ENCODE results near the gene CLCN7.
"Not testable (repeated sequence)": the region's sequence is repeated elsewhere in the genome, so short reads cannot be mapped to it uniquely, and the experiment has no call there.

Gene CLCN7

DNA sequence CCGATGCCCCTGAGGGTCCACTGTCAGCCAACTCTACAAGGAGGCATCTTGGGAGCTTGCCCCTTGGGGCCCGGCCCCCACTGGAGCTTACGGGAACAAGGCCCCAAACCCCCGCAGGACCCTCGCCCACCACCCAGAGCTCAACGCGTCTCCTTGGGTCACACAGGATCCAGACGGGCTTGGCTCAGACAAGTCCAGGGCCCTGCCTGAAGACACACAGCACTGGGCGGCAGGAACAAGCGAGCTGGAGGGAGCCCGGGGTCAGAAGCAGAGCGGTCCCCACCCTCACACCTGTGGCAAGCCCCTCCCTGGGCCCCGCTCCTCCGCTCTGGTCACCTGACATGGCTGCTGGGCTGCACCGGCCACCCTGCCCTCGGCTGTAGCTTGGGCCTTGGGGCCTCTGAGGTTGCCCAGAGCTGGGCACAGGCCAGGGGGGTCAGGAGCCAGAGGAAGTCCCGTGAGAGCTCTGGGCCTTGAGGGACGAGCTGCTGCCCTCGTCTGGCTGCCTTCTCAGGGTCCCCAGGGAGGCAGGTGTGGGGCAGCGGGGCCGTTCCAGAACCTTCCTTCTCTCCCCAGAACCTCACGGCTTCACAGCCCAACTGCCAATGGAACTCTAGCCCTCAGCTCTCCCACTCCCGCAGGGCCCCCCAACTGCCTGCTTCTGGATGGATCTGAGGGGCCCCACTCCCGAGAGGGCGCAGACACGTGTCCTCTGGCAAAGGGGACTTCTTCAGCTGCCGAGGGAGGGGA, 30.7 kb downstream of the CLCN7 start, which contains the start of gene CCDC154:
CCDC154 (minus strand) TSS at position 577 of the 750 bp plus-strand sequence; CDS start at position 343, 234 bp downstream.
- no peak for DNase-seq

DNA sequence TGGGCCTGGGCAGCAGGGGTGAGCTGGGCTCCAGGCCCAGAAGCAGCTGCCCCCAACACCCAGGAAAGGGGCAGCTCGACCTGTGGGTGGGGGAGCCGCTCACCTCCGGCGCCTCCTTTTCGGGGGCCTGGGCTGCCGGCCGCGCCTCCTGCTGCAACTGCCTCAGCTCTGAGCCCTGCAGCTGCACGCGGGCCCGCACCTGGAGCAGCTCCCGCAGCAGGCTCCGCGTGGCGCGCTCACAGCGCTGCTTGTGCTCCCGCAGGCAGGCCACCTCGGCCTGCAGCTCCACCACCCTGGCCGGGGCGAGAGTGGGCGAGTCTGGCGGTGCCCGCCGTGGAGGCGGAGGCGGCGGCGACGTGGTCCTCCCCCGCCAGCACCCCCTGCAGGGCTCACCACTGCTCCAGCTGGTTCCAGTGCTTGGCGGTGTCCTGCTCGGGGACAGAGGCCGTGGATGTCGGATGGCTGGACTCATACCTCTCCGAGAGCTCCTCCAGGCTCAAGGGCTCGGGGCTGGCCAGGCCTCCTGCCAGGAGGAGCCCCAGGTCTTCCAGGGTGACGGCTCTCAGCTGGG, 31.3 kb downstream of the CLCN7 start:
- DNase-seq: no peak

DNA sequence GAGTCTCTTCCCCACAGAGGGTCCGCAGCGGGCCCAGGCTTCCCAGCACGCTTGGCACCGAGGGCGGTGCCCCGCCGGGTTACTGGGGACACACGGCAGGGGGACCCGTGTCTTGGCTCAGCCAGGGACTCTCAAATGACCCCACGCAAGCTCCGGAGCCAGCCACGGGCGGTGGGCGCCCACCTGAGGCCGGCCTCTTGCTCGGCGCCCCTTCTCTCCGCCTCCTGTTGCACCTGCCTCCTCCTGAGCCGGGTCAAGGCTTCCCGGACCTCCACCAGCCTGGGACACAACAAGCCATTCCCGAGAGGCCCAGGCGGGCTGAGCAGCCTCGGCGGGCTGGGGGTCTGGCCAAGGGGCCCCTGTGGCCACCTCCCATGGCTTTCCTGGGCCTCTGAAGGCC, 32.1 kb downstream of the CLCN7 start:
- DNase-seq: no peak

DNA sequence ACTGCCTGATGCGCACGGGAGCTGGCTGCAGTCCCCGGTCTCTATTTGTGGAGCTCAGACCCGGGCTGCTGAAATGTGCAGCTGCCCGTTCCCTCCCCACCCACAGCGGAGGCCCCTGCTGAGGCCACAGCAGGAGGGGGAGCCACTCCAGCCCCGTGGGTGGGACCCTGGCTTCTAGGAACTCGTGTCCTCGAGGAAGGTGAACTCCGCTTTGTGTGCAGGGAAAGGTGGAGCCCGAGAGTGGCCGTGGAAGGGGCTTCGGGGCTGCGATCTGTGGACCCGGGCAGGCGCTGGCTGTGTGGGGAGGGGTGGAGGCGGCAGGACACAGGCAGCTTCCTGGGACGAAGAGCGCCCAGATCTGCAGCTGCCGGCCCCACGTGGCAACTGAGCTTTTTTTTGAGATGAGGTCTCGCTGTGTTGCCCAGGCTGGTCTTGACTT, 33.4 kb downstream of the CLCN7 start:
- no peak for DNase-seq

DNA sequence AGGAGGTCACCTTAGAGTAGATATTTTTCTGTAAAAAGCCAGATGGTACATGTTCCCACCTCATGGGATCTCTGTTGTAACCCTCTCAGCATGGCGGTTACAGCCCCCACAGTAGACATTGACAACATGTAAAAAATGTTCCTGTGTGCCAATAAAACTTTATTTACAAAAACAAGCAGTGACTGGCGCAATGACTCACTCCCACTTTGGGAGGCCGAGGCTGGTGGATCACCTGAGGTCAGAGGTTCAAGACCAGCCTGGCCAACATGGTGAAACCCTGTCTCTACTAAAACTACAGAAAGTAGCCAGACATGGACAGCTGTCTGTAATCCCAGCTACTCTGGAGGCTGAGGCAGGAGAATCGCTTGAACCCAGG, 35.1 kb downstream of the CLCN7 start:
- not testable (repeated sequence) for DNase-seq

DNA sequence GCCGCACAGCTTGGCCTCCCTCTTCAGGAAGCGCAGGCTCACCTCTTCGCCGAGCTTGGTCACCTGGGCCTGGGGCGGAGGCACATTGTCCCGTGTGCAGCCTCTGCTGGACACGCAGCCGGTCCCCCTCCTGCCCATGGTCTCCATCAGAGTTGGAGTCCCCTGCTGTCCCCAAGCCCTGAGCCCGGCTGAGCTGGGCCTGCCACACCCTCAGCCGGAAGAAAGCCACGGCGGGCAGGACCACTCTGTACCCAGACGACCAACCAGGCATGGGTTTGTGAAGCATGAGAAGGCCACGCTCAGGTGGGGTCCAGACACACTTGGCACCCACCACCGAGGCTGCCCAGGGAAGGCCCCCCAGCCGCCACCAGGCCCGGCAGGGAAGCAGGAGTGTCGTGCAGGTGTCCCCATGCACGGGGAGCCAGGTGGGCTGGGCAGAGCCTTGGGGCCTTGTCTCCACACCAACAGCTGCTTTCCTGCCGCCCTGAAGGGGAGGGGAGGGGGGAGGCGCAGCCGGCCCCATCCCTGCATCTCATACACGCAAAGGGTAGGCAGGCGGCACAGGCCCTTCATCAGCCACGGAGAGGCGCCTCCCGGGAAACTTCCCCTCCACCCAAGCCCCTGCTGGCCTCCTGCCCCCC, 35.6 kb downstream of the CLCN7 start:
- no peak for DNase-seq

DNA sequence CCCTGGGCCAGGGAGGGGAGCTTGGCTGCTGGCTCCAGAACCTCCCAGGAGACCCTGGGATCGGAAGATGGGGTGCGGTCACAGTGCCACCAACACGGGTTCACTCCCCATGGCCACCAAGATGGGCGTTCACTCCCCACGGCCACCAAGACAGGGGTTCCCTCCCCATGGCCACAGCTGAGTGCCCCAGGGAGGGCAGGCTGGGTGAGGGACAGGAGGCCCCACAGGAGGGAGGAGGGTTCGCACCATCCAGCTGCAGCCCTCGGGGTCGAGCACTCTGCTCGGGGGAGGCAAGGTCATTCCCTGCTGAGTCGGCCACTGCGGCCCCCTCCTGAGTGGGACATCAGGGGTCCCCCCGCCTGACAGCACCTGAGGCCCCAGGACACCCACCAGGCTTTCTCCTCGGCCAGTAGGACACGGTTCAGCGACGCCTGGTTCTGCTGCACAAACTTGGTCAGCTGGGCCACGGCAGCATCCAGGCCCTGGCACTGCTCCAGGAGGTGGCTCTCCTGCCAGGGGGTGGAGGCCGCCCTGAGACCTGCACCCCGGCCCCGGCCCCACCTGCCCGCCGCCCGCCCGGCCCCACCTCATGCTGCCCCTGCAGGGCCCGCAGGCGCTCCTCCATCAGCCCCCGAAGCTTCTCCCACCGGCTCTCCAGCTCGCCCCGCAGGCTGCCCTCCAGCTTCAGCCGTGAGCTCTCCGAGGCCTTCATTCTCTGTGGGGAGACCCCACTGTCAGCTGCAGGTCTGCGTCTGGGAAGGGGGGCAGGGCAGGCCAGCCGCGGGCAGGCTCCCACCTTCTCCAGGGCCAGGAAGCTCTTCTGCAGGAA, 36.4 kb downstream of the CLCN7 start:
- no peak for DNase-seq

DNA sequence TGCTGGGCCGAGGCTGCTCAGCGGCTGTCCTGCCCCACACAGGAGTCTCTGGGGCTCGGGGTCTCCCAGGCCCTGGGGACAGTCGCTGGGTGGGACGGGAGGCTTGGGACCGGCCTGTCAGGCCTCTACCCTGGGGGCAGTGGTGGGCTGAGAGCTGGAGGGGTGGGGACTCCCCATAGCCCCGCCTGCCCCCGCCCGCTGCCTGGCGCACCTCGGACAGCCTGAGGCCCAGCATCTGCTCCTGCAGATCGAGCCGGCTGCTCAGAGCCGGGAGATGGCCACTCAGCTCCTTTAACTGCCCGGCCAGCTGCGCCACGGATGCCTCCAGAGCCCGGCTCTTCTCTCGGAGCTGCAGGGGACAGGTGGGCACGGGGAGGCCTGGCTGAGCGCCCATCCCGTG, 37.2 kb downstream of the CLCN7 start:
- DNase-seq: no peak

DNA sequence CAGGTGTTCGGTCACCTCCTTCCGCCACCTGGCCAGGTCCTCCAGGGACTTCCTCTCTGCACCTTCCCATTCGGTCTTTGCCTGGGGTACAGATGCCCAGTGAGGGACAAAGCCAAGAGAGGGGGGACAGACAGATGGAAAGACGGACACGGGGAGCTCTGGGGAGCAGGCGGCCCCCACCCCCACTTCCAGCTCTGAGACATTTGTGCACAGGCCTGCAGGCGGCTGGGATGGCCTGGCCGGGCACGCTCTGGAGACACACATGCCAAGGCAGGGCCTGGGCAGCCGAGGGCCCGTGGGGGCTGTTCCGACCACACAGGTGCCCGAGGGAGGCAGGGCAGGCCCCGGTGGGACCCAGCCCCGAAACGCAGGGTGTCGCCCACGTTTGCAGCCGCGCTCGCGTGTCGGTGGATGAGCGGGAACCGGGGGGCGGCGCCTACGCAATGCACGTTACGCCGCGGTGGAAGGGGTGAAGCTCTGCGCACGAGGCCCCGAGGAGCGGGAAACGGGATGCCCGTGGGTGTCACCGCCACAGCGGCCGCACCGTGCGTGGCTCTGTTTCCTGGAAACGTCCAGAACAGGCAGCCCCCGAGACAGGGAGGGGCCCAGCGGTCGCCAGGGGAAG, 38.0 kb downstream of the CLCN7 start:
- DNase-seq: no peak

DNA sequence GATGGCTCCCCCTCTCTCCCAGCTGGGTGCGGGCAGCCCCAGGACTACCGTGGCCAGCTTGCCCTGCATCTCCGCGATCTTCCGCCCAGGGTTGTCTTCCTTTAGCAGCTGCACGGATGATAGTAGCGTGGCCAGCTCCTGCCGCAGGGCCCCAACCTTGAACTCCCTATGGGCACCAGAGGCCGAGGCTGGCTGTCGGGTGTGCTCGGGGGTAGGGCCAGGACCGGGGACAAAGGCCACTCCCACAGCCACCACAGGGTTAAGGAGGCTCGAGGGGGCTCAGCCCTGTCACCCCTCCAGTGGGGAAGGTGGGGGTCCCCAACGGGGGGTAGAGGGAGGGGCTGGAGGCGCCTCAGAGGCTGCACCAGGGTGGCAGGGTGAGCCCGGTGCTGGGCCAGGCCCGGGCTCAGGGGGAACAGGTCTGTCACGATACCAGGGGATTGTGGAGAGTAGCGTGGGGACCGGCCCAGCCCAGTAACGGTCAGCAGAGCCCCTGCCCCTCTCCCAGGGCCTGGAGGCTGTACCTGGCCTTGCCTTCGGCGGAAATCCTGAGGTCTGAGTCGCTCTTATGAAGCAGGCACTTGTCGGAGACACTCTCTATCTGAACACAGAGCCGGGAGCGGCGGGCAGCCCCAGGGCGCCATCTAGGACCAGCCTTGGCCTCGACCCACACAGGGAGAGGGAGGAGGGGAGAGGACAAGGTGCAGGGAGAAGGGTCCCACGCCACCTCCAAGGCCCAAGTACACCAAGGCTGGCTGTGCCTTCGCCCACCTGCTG, 38.7 kb downstream of the CLCN7 start:
- no peak for DNase-seq

DNA sequence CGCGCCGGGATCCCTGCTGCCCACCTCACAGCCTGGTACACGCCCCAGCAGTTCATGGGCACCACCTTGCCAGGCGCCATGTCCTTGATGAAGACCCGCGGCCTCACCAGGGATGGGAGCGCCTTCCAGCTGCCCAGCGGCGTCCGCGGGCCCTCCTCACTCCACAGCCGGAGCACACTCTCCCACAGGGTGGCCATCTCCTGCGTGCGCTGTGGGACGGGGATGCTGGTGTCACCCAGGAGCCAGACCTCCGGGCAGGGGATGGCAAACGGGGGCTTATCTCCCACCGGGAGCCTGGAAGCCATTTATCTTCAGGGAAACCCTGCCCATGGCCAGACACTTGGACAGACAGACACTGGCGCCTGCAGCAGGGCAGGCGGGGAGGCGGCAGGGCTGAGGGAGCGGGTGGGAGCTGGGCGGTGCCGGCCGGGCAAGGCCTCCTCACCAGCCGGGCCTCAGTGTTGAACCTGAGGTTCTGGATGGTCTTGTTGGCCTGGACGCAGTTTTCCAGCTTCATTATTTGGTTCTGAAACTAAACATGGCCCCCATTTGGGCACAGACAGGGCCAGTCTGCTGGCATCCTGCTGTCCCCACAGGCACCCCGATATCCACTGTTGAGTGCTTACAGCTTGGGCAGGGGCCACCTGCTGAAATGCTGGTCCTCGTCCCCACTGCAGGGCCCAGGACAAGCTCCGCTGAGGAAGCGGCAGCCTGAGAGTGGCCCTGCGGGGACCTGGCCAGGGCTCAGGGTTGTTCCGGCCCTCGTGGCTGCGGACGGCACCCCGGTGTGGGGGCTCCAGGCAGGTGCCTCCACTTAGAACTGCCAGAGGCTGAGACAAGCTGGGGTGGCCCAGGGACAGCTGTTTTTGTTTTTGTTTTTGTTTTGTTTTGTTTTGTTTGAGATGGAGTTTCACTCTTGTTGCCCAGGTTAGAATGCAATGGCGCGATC, 39.9 kb downstream of the CLCN7 start:
- DNase-seq: no peak

DNA sequence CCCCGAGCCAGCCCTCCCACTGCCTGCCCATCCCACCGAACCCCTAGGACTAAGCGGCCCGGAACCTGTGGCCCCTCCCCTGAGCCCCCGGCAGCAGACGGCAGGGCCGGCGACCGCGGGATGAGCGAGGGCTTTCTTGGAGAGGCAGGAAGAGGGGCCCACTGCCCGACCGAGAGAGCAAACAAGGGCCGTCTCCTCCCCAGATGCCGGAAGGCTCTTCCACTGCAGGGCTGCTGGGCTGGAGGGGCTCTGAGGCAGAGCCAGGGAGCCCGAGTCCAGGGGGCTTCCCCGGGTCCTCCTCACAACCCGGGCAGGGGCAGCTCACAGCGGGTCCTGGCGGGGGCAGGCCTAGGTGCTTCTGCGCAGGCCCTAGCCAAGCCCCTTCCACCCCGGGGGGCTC, 41.1 kb downstream of the CLCN7 start:
- no peak for DNase-seq

DNA sequence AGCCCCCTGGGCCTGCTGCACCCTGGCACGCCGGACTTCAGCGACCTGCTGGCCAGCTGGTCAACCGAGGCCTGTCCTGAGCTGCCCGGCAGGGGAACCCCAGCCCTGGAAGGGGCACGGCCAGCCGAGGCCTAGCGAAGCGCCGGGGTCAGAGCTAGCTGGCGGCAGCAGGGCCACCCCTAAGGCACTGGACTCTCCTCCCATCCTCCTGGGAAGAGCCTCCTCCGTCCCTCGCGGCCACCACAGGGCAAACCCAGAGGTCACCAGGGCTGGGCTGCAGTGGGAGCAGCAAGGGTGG, 41.6 kb downstream of the CLCN7 start:
- no peak for DNase-seq

DNA sequence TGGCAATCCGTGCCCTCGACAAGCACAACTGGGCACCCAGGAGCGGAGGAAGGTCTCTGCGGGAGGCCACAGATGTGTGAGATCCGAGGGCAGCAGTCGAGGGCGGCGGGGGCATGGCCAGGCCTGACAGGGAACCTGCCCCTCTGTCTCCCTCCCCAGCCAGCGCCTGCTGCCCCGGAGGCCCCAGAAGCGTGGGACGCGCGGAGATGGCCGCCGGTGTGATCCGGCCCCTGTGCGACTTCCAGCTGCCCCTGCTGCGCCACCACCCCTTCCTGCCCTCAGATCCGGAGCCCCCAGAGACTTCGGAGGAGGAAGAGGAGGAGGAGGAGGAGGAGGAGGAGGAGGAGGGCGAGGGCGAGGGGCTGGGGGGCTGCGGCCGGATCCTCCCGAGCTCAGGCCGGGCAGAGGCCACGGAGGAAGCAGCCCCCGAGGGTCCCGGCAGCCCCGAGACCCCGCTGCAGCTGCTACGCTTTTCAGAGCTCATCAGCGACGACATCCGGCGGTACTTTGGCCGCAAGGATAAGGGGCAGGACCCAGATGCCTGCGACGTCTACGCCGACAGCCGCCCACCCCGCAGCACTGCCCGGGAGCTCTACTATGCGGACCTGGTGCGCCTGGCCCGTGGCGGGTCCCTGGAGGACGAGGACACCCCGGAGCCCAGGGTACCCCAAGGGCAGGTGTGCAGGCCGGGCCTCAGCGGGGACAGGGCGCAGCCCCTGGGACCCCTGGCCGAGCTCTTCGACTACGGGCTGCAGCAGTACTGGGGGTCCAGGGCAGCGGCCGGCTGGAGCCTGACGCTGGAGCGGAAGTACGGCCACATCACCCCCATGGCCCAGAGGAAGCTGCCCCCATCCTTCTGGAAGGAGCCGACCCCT, 42.2 kb downstream of the CLCN7 start:
- DNase-seq: no peak

DNA sequence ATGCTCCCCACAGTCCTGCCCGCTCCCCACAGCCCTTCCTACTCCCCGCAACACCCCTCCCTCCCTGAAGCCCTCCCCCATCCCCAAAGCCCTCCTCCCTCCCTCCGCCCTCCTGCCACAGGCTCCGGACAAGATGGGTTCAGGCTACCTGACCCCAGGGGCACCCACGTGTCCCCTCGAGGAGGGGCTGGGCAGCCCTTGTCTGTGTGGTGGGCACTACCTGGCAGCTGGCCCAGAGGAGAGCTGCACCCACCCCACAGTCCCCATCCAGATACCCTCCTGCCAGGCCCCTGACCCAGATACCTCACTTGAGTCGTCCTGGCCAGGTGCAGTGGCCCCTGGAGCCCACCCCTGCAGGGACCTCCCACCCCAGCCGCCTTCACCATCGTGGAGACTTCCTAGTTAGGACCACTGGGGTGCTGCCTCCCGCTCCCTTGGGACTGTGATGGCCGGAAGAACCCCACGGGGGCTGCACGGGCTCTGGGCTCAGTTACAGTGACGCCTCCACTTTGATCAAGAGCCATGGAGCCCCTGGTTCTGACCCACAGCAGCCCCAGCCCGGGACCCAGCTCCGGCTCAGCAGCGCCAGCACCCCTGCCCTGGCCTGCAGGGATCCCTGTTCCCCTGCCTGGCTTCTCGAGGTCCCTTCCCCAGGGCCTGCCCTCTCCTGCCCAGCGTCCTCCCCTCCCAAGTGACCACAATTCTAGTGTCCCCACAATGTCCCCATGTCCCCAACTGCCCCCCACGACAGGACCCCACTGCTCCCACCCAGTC, 43.1 kb downstream of the CLCN7 start:
- DNase-seq: no peak

DNA sequence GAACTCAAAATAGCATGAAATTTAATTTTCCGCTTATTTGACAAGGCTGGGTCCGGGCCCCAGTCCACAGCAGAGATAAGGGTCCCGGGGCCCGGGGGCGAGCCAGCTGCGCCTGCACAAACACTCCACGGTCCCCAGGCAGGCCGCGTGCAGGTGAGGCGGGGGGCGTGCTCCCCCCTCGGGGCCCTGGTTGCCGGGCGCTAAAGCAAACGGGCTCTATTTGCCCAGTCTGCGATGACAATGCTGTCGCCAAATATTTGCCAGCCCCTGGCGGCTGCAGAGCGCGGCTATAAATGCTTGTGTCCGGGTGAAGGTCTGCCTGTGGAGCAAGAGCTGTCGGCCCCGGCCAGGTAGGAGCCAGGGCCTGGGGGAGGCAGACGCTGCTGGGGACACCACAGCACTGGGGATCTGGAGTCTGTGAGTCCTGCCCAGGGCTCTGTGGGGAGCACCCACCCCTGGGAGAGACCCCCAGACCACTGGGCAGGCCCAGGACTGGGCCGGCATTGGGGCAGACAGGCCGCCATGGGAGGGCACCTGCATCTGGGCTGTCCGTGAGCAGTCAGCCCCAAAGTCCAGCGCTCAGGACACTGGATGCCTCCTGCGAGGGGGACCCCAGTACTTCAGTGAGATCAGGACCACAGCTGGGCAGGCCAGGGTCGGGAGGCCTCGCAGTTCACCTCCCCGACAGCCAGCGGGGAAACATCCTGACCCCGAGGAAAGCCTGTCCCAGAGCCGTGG, 43.9 kb downstream of the CLCN7 start, which contains the start of gene PERCC1:
PERCC1 (plus strand) TSS at position 320 of the 738 bp plus-strand sequence. CDS start 1,516 bp downstream, outside the sequence.
- no peak for DNase-seq

DNA sequence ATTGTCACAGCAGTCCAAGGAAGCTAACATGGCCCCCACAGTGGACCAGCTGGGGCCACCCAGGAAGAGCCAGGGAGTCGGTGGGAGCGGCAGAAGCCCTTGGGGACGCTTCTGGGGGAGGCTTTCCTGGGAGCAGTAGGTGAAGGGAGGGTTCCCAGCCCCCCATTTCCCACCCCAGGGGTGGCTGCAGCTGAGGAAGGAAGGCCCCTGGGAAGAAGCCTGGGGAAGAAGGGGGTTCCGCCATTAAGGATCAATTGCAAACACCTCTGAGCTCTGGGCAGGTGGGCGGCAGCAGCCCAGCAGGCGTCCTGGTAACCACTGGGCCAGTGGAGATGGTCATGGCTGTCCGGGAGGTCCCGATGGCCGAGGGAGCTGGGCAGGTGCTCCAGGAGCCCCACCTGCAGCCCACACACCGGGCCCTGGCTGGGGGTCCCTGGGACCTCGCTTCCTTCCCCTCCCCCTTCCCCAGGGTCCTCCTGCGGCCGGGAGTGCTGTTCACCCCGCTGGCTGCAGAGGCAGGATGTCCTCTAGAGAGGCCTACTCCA, 44.5 kb downstream of the CLCN7 start:
- DNase-seq: no peak

DNA sequence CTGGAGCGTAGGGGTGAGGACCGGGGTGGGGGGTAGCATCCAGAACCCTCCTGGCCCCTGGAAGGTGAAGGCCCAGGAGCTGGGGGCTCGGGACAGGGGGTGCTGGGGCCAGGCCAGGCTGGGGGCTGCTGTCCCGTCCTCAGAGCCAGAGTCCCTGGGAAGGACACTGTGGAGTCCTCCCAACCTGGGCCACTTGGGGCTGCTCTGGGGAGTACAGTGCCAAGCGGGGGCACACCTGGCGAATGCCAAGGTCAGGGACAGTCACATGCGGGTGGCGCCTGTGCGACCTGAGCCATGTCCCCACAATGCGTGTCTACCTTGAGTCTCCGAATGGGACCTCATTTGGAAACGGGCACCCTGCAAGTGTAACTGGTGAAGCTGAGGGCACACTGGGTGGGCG, 45.2 kb downstream of the CLCN7 start:
- DNase-seq: no peak
